Lower leg skin (tissue), 3 donors: Measurements from ENCODE around the gene GJB5.

Experiments used
- POLR2A ChIP-seq, 2 donors: fragments of 450-650 bp; IDR thresholded peaks; one replicate each; pipeline ENCODE4 v1.6.1; 2016 to 2017; ENCODE audit warnings: antibody characterized with exemption in 2 of 2, mild to moderate bottlenecking in 1 of 2, moderate library complexity in 1 of 2
- TF ChIP-seq, protein P1 (sequence below), 3 donors: fragments of 450-650 bp; IDR thresholded peaks; one replicate each; pipeline ENCODE4 v1.5.1; 2016; ENCODE audit warnings: antibody characterized with exemption in 3 of 3, mild to moderate bottlenecking in 3 of 3, moderate library complexity in 2 of 3

DNA sequence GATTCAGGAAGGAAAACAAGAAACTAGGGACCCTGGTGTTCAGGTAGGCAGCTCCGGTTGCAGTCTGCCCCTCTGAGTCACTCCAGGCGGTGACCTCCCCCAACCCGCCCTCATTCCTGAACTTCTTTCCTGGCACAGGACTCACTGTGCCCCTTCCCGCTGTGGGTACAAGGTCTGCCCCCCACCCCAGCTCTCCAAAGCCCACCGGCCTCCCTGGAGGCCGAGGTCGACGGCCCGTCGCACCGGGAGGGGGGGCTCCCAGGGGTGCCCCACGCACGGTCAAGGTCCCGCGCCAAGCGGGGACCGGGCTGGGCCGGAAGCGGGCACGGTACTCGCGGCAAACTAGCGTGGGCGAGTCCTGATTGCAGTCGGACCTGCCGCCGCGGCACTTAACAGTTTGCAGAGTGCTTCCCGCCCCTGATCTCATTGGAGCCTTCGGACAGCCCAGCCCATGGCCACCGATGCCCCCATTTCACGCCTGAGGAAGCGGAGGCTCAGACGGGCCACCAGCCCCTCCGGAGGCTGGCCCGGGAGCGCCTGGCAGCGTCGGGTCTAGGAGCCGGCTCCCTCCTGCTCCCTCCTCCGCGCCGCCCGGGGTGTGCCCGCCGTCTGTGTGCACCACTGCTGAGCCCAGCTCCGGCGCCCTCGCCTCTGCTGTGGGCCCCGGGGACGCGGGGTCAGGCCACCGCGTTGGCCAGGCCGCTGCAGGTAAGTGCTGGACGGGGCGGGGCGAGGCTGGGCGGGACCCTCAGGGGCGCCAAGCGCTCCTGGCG lies 26.4 kb downstream of the GJB5 start, which contains the start of gene GJB3:
- TF ChIP-seq, protein P1, sequence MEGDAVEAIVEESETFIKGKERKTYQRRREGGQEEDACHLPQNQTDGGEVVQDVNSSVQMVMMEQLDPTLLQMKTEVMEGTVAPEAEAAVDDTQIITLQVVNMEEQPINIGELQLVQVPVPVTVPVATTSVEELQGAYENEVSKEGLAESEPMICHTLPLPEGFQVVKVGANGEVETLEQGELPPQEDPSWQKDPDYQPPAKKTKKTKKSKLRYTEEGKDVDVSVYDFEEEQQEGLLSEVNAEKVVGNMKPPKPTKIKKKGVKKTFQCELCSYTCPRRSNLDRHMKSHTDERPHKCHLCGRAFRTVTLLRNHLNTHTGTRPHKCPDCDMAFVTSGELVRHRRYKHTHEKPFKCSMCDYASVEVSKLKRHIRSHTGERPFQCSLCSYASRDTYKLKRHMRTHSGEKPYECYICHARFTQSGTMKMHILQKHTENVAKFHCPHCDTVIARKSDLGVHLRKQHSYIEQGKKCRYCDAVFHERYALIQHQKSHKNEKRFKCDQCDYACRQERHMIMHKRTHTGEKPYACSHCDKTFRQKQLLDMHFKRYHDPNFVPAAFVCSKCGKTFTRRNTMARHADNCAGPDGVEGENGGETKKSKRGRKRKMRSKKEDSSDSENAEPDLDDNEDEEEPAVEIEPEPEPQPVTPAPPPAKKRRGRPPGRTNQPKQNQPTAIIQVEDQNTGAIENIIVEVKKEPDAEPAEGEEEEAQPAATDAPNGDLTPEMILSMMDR (IDR thresholded peaks at IDR 0.05), result no peak
- TF ChIP-seq POLR2A (IDR thresholded peaks at IDR 0.05), result no peak
